ENCODE measurements around the gene SRRM5.

SRRM5 gene, protein sequence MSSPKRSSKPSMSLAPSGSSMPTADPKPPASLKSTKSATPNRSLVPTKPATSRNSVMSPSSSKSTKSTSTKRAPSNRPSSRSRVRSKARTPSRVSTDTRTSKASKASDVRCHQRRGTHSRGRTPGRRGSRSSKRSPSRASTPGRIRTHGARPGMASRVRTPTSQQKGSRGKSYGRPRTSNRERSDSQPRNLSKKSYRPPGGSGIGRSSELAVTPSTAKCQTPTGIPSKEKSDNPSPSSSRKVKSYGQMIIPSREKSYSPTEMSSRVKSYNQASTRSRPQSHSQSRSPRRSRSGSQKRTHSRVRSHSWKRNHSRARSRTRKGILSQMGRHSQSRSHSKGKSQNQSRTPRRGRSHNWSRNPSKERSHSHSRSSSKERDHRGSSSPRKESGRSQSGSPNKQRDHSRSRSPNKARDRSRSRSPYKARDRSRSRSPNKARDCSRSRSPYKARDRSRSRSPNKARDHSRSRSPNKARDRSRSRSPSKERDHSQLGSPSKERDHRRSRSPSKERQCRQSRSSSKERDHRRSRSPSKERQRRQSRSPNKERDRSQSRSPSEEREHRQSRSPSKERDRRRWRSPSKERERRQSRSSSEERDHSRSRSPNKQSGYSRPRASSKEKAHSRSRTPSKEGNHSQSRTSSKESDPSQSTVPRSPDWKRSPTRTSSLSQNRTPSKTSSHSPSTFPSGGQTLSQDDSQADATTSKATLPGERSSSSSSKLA

DNA sequence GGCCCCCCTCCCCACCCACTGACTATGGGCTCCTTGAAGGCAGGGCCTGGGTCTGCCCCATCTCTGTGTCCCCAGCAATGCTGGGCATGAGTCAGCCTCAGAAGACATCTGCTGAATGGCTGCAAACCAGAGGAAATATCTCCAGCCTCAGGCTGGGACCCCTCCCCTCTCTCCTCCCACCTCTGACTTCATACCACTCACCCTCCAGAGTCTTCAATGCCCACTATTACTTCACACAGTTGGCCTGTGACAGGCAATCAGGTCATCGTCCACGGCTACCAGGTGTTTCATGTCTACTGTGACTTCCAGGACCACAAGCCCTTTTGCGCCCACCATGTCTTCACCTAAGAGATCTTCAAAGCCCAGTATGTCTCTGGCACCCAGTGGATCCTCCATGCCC lies at the start of gene SRRM5:
Gene SRRM5 (plus strand): TSS at position 301 of the 400 bp plus-strand sequence. CDS start 34 bp downstream, at position 335.
- H3K79me2 ChIP-seq, result no peaks in the 10 kb centered on the region
- no peak within 1 kb of the TSS for H3K4me2 ChIP-seq (ENCODE audit: low read length)
- no peak within 1 kb of the TSS for H3K4me3 ChIP-seq (ENCODE audit: low read depth, low read length)
- H3K27me3 ChIP-seq (ENCODE audit: control insufficient read depth, insufficient read depth, low read length), result no peaks in the 10 kb centered on the region
- no peak within 1 kb of the TSS for H3K27ac ChIP-seq
- TF ChIP-seq, protein P1, sequence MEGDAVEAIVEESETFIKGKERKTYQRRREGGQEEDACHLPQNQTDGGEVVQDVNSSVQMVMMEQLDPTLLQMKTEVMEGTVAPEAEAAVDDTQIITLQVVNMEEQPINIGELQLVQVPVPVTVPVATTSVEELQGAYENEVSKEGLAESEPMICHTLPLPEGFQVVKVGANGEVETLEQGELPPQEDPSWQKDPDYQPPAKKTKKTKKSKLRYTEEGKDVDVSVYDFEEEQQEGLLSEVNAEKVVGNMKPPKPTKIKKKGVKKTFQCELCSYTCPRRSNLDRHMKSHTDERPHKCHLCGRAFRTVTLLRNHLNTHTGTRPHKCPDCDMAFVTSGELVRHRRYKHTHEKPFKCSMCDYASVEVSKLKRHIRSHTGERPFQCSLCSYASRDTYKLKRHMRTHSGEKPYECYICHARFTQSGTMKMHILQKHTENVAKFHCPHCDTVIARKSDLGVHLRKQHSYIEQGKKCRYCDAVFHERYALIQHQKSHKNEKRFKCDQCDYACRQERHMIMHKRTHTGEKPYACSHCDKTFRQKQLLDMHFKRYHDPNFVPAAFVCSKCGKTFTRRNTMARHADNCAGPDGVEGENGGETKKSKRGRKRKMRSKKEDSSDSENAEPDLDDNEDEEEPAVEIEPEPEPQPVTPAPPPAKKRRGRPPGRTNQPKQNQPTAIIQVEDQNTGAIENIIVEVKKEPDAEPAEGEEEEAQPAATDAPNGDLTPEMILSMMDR (IDR thresholded peaks at IDR 0.05), result no peak
- no peak within 1 kb of the TSS for H3K9ac ChIP-seq
- H2AFZ ChIP-seq, result no peak within 1 kb of the TSS
- no peaks in the 10 kb centered on the region for H3K36me3 ChIP-seq (ENCODE audit: control insufficient read depth, insufficient read depth, low read length)
- H3K9me3 ChIP-seq (ENCODE audit: control insufficient read depth, low read length), result no peaks in the 10 kb centered on the region
- H3K4me1 ChIP-seq, result no peaks in the 10 kb centered on the region

DNA sequence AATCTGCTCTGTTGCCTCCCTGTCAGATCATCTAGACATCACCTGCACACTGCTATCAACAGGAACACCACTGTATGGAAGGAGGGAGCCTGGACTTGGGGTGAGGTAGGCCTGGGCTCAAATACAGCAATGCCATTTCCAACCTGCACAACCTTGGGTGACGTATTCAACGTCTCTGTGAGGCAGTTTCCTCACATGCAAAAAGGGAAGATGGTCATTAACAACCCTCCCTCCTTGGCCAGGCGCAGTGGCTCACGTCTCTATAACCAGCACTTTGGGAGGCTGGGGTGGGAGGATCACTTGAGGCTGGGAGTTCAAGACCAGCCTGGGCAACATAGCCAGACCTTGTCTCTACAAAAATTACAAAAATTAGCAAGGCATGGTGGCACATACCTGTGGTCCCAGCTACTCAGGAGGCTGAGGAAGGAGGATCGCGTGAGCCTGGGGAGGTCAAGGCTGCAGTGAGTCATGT lies 49.6 kb upstream of the SRRM5 start:
- Histone ChIP-seq H2AFZ (no peak overlapping the region), H3K36me3 (ENCODE audit: control insufficient read depth, insufficient read depth, low read length) (no peaks in the 10 kb centered on the region), H3K4me1 (no peaks in the 10 kb centered on the region), H3K9ac (no peak overlapping the region), H3K27ac (no peak overlapping the region), H3K27me3 (ENCODE audit: control insufficient read depth, insufficient read depth, low read length) (no peaks in the 10 kb centered on the region), H3K9me3 (ENCODE audit: control insufficient read depth, low read length) (no peaks in the 10 kb centered on the region), H3K4me2 (ENCODE audit: low read length) (no peak overlapping the region), H3K79me2 (peaks cover 36% of the 10 kb centered on the region), H3K4me3 (ENCODE audit: low read depth, low read length) (no peak overlapping the region)
- TF ChIP-seq, protein P1 (IDR thresholded peaks at IDR 0.05), result no peak

DNA sequence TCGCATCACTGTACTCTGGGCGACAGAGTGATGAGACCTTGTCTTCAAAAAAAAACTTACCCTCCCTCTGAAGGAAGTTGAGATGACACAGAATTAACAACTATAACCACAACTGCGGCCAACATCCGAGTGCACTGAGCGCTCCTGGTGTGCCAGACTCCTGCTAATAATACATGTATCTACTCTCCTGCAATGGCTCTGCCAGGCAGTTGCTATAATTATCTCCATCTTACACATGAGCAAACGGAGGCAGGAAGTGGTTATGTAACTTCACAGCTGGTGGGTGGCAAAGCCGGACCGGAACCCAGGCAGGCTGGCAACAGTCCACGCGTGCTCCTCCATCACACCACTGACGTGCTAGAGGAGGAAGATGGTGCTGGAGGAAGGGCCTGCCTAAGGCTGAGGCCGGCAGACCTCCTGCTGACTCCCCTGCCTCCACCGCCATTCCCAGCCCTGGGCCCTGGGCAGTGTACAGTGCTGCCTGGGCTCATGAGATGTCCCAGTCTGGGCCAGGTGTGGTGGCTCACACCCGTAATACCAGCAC lies 49.1 kb upstream of the SRRM5 start:
- TF ChIP-seq, protein P1 (IDR thresholded peaks at IDR 0.05), result no peak
- Histone ChIP-seq H3K36me3 (ENCODE audit: control insufficient read depth, insufficient read depth, low read length) (no peaks in the 10 kb centered on the region), H3K9ac (no peak overlapping the region), H3K27ac (no peak overlapping the region), H3K4me1 (no peaks in the 10 kb centered on the region), H3K9me3 (ENCODE audit: control insufficient read depth, low read length) (no peaks in the 10 kb centered on the region), H3K4me3 (ENCODE audit: low read depth, low read length) (no peak overlapping the region), H2AFZ (no peak overlapping the region), H3K79me2 (peaks cover 39% of the 10 kb centered on the region), H3K4me2 (ENCODE audit: low read length) (no peak overlapping the region), H3K27me3 (ENCODE audit: control insufficient read depth, insufficient read depth, low read length) (no peaks in the 10 kb centered on the region)

DNA sequence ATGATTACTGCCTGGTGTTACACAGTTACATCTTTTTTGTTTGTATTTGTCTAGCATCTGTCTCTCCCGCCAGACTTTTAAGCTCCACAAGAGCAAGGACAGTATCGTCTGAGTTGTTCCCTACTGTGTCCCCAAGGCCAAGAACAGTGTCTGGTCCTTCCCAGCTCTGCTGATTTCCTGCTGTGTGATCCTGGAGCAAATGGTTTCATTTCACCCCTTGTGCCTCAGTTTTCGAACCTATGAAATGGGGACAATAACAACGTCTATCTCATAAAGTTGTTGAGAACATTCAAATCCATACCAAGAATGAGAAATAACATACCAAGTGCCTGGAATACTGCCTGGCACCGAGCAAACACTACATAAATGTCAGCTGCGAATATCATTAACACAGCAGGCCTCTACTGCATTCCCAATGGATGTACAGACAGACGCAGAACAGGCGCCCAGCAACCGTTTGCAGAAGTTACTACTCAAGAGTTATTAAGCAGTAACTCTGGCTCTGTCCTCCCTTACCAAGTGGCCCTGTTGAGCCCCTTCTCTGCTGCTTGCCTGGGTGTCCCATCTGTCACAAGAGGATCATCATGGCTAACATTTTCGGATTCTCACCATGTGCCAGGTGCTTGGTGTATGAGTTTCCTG lies 48.0 kb upstream of the SRRM5 start:
- H3K27me3 ChIP-seq (ENCODE audit: control insufficient read depth, insufficient read depth, low read length), result no peaks in the 10 kb centered on the region
- H3K4me2 ChIP-seq (ENCODE audit: low read length), result no peak overlapping the region
- H3K4me1 ChIP-seq, result no peaks in the 10 kb centered on the region
- peaks cover 44% of the 10 kb centered on the region for H3K79me2 ChIP-seq
- no peak overlapping the region for H2AFZ ChIP-seq
- TF ChIP-seq, protein P1 (IDR thresholded peaks at IDR 0.05), result no peak
- no peak overlapping the region for H3K27ac ChIP-seq
- H3K36me3 ChIP-seq (ENCODE audit: control insufficient read depth, insufficient read depth, low read length), result no peaks in the 10 kb centered on the region
- no peak overlapping the region for H3K4me3 ChIP-seq (ENCODE audit: low read depth, low read length)
- no peak overlapping the region for H3K9ac ChIP-seq
- no peaks in the 10 kb centered on the region for H3K9me3 ChIP-seq (ENCODE audit: control insufficient read depth, low read length)

Data from parathyroid adenoma (tissue), 2 donors.